Parathyroid adenoma (tissue), 2 donors: ENCODE data around the gene UBE2QL1.
A peak's percentile ranks its signal among the peaks of the same experiment; 100 is the strongest.

ENCODE experiments used
- H2AFZ ChIP-seq: fragments of 300-600 bp; sonication (generic); one replicate; pipeline ENCODE4 v1.7.0; 2017; ENCODE audit warnings: antibody characterized with exemption, mild to moderate bottlenecking
- H3K27ac ChIP-seq: fragments of 300-600 bp; sonication (generic); one replicate; pipeline ENCODE4 v1.7.0; 2017
- H3K27me3 ChIP-seq: fragments of 300-600 bp; sonication (generic); one replicate; pipeline ENCODE4 v1.7.0; 2017; ENCODE audit warnings: low read length; ENCODE audit not compliant: control insufficient read depth, insufficient read depth
- H3K36me3 ChIP-seq: fragments of 300-600 bp; sonication (generic); one replicate; pipeline ENCODE4 v1.7.0; 2017; ENCODE audit warnings: low read length; ENCODE audit not compliant: control insufficient read depth, insufficient read depth
- H3K4me1 ChIP-seq: fragments of 300-600 bp; sonication (generic); one replicate; pipeline ENCODE4 v1.7.0; 2017; ENCODE audit warnings: control low read depth
- H3K4me2 ChIP-seq: fragments of 300-600 bp; sonication (generic); one replicate; pipeline ENCODE4 v1.7.0; 2017; ENCODE audit warnings: low read length
- H3K4me3 ChIP-seq: fragments of 300-600 bp; sonication (generic); one replicate; pipeline ENCODE4 v1.7.0; 2017; ENCODE audit warnings: low read depth, low read length
- H3K79me2 ChIP-seq: fragments of 300-600 bp; sonication (generic); one replicate; pipeline ENCODE4 v1.7.0; 2017; ENCODE audit warnings: control low read depth
- H3K9ac ChIP-seq: fragments of 300-600 bp; sonication (generic); one replicate; pipeline ENCODE4 v1.7.0; 2017; ENCODE audit warnings: mild to moderate bottlenecking
- H3K9me3 ChIP-seq: fragments of 300-600 bp; sonication (generic); one replicate; pipeline ENCODE4 v1.7.0; 2017; ENCODE audit warnings: low read length; ENCODE audit not compliant: control insufficient read depth
- CTCF ChIP-seq: fragments of 300-600 bp; sonication (generic); IDR thresholded peaks from one replicate; pipeline ENCODE4 v1.7.0; 2017; ENCODE audit warnings: antibody characterized with exemption, mild to moderate bottlenecking
- donor health status: primary hyperparathyroidism.

The UBE2QL1 gene

GRCh38 chr5:6449465-6450158, 953 bp downstream of the UBE2QL1 start:
- TF ChIP-seq CTCF, result no peak
- Histone ChIP-seq H3K9me3 (no peaks in the 10 kb centered on the region), H3K9ac (no peak overlapping the region), H3K4me3 (no peak overlapping the region), H3K79me2 (no peaks in the 10 kb centered on the region), H2AFZ (peak overlapping the region; percentile 86), H3K4me2 (no peak overlapping the region), H3K27ac (no peak overlapping the region), H3K36me3 (no peaks in the 10 kb centered on the region), H3K4me1 (no peaks in the 10 kb centered on the region), H3K27me3 (peaks cover 8% of the 10 kb centered on the region)

GRCh38 chr5:6450319-6450833, 1.7 kb downstream of the UBE2QL1 start:
- Histone ChIP-seq H3K79me2 (no peaks in the 10 kb centered on the region), H3K4me3 (no peak overlapping the region), H3K36me3 (no peaks in the 10 kb centered on the region), H2AFZ (no peak overlapping the region), H3K4me1 (no peaks in the 10 kb centered on the region), H3K27ac (no peak overlapping the region), H3K9me3 (no peaks in the 10 kb centered on the region), H3K4me2 (no peak overlapping the region), H3K27me3 (peaks cover 8% of the 10 kb centered on the region), H3K9ac (no peak overlapping the region)
- no peak for TF ChIP-seq CTCF

GRCh38 chr5:6452622-6453504, 4.2 kb downstream of the UBE2QL1 start:
- Histone ChIP-seq H2AFZ (no peak overlapping the region), H3K9me3 (no peaks in the 10 kb centered on the region), H3K9ac (no peak overlapping the region), H3K4me2 (no peak overlapping the region), H3K36me3 (no peaks in the 10 kb centered on the region), H3K4me1 (no peaks in the 10 kb centered on the region), H3K27me3 (peaks cover 8% of the 10 kb centered on the region), H3K4me3 (no peak overlapping the region), H3K79me2 (no peaks in the 10 kb centered on the region), H3K27ac (no peak overlapping the region)
- TF ChIP-seq CTCF, result no peak

GRCh38 chr5:6453937-6454560, 5.4 kb downstream of the UBE2QL1 start:
- no peaks in the 10 kb centered on the region for H3K9me3 ChIP-seq
- H3K27ac ChIP-seq, result no peak overlapping the region
- peaks cover 8% of the 10 kb centered on the region for H3K27me3 ChIP-seq
- H3K4me2 ChIP-seq, result no peak overlapping the region
- no peak for TF ChIP-seq CTCF
- H2AFZ ChIP-seq, result no peak overlapping the region
- no peak overlapping the region for H3K4me3 ChIP-seq
- H3K4me1 ChIP-seq, result no peaks in the 10 kb centered on the region
- H3K36me3 ChIP-seq, result no peaks in the 10 kb centered on the region
- H3K9ac ChIP-seq, result no peak overlapping the region
- no peaks in the 10 kb centered on the region for H3K79me2 ChIP-seq
